IMR-90 (cell line): Measurements from ENCODE around the gene PLEKHF1. TPM values are rescaled to one million over a fixed set of nuclear protein-coding genes. Genes with fewer than 3 reads are reported as not detected.

Source experiments
- ATAC-seq: fragments of 200-7000 bp; cut with Tn5 transposase; 2 replicates; pipeline ENCODE4 v1.9.1; 2020; ENCODE audit warnings: low read depth, mild to moderate bottlenecking, moderate library complexity
- BruUV-seq: library from RNA; stranded (reverse); fragments of 400-500 nt; replicated peaks from 2 replicates; lab custom pipeline; 2021; lab: Mats Ljungman, UMichigan
- CTCF ChIA-PET: fragments of 300-600 bp; formaldehyde crosslinking; extraction: SDS; loops from one replicate; lab custom pipeline; 2021; ENCODE audit warnings: antibody characterized with exemption; lab: Yijun Ruan, JAX
- POLR2A ChIA-PET: fragments of 300-600 bp; sonication (Branson Sonifier 250); formaldehyde crosslinking; loops from one replicate; lab custom pipeline; 2022; ENCODE audit warnings: antibody characterized with exemption; ENCODE audit not compliant: unreplicated experiment; lab: Charles Lee
- DNase-seq: peaks from one replicate; pipeline ENCODE4 v3.0.0; 2013
- H2AFZ ChIP-seq: replicated peaks from 2 replicates; pipeline ENCODE3; 2013; ENCODE audit warnings: low read length, mild to moderate bottlenecking; ENCODE audit not compliant: poor library complexity
- H2AK5ac ChIP-seq: 2 replicates; pipeline ENCODE4 v1.6.1; 2013; ENCODE audit warnings: low read depth, low read length, inconsistent platforms
- H2AK9ac ChIP-seq: replicated peaks from 2 replicates; pipeline ENCODE3; 2013; ENCODE audit warnings: mild to moderate bottlenecking, low read depth, low read length, moderate library complexity; ENCODE audit not compliant: poor library complexity
- H2BK120ac ChIP-seq: 2 replicates; pipeline ENCODE4 v1.6.1; 2013; ENCODE audit warnings: low read depth, low read length, inconsistent platforms
- H2BK15ac ChIP-seq: 3 replicates; pipeline ENCODE4 v1.6.1; 2013; ENCODE audit warnings: low read depth, low read length, inconsistent platforms
- H2BK20ac ChIP-seq: 2 replicates; pipeline ENCODE4 v1.6.1; 2013; ENCODE audit warnings: low read depth, mild to moderate bottlenecking, inconsistent platforms, low read length, moderate library complexity
- H2BK5ac ChIP-seq: 2 replicates; pipeline ENCODE4 v1.6.1; 2013; ENCODE audit warnings: mild to moderate bottlenecking, low read depth, low read length, inconsistent platforms; ENCODE audit not compliant: poor library complexity, severe bottlenecking
- H3K14ac ChIP-seq: replicated peaks from 2 replicates; pipeline ENCODE4 v1.6.1; 2013; ENCODE audit warnings: low read depth, low read length, inconsistent platforms
- H3K18ac ChIP-seq: 2 replicates; pipeline ENCODE4 v1.6.1; 2013; ENCODE audit warnings: low read depth, low read length, control low read depth
- H3K23ac ChIP-seq: 2 replicates; pipeline ENCODE4 v1.6.1; 2013; ENCODE audit warnings: low read depth, low read length, inconsistent platforms
- H3K27ac ChIP-seq: 2 replicates; pipeline ENCODE4 v1.5.1; 2013; ENCODE audit warnings: mild to moderate bottlenecking, control low read depth, low read length; ENCODE audit not compliant: insufficient read depth
- H3K27me3 ChIP-seq: 2 replicates; pipeline ENCODE4 v1.6.1; 2013; ENCODE audit warnings: low read length; ENCODE audit not compliant: control insufficient read depth, insufficient read depth
- H3K36me3 ChIP-seq: 2 replicates; pipeline ENCODE4 v1.6.1; 2013; ENCODE audit warnings: low read length, mixed read lengths; ENCODE audit not compliant: control insufficient read depth, insufficient read depth
- H3K4ac ChIP-seq: 2 replicates; pipeline ENCODE4 v1.6.1; 2013; ENCODE audit warnings: low read depth, low read length, inconsistent platforms
- H3K4me1 ChIP-seq: 2 replicates; pipeline ENCODE4 v1.6.1; 2013; ENCODE audit warnings: low read length, mixed read lengths; ENCODE audit not compliant: control insufficient read depth, insufficient read depth
- H3K4me2 ChIP-seq: 2 replicates; pipeline ENCODE4 v1.6.1; 2013; ENCODE audit warnings: low read depth, mild to moderate bottlenecking, control low read depth, low read length, moderate library complexity
- H3K4me3 ChIP-seq: 2 replicates; pipeline ENCODE4 v1.5.1; 2013; ENCODE audit warnings: low read depth, mild to moderate bottlenecking, control low read depth, low read length, moderate library complexity; ENCODE audit not compliant: insufficient read depth
- H3K56ac ChIP-seq: 2 replicates; pipeline ENCODE4 v1.6.1; 2013; ENCODE audit warnings: low read length, inconsistent platforms; ENCODE audit not compliant: insufficient read depth; ENCODE audit errors: extremely low read depth
- H3K79me1 ChIP-seq, 2 experiments: 2 replicates each; pipeline ENCODE4 v1.6.1; 2013; ENCODE audit warnings: low read length in 2 of 2, inconsistent platforms in 1 of 2, low read depth in 1 of 2
- H3K9ac ChIP-seq: 2 replicates; pipeline ENCODE4 v1.6.1; 2013; ENCODE audit warnings: low read depth, low read length, control low read depth
- H3K9me1 ChIP-seq: 2 replicates; pipeline ENCODE4 v1.6.1; 2013; ENCODE audit warnings: low read length, inconsistent platforms; ENCODE audit not compliant: insufficient read depth
- H3K9me3 ChIP-seq: 2 replicates; pipeline ENCODE4 v1.6.1; 2013; ENCODE audit warnings: low read length; ENCODE audit not compliant: control insufficient read depth, insufficient read depth
- H4K20me1 ChIP-seq: 2 replicates; pipeline ENCODE4 v1.6.1; 2013; ENCODE audit warnings: low read length, inconsistent platforms; ENCODE audit not compliant: insufficient read depth
- H4K5ac ChIP-seq: 2 replicates; pipeline ENCODE4 v1.6.1; 2013; ENCODE audit warnings: mild to moderate bottlenecking, low read depth, low read length, control low read depth
- H4K8ac ChIP-seq, 2 experiments: 2 replicates each; pipeline ENCODE4 v1.6.1; 2013; ENCODE audit warnings: low read depth in 2 of 2, low read length in 2 of 2, control low read depth in 1 of 2, inconsistent platforms in 1 of 2
- H4K91ac ChIP-seq: 2 replicates; pipeline ENCODE4 v1.6.1; 2013; ENCODE audit warnings: low read depth, low read length, inconsistent platforms; ENCODE audit not compliant: insufficient read depth
- BHLHE40 ChIP-seq: fragments of 150-350 bp; IDR thresholded peaks from 2 replicates; pipeline ENCODE4 v1.6.1; 2016; ENCODE audit warnings: mild to moderate bottlenecking, low read depth, low read length
- CHD1 ChIP-seq: IDR thresholded peaks from 2 replicates; pipeline ENCODE4 v1.6.1; 2012; ENCODE audit warnings: low read depth, low read length, improper control_type of control experiment
- FOS ChIP-seq: fragments of 150-350 bp; IDR thresholded peaks from 2 replicates; pipeline ENCODE4 v1.6.1; 2016; ENCODE audit warnings: low read depth, low read length
- MAFK ChIP-seq: IDR thresholded peaks from 2 replicates; pipeline ENCODE4 v1.6.1; 2012; ENCODE audit warnings: low read depth, low read length, improper control_type of control experiment
- MAZ ChIP-seq: IDR thresholded peaks from 2 replicates; pipeline ENCODE4 v1.6.1; 2012; ENCODE audit warnings: low read depth, mild to moderate bottlenecking, low read length, improper control_type of control experiment, moderate library complexity, borderline replicate concordance
- MXI1 ChIP-seq: IDR thresholded peaks from 2 replicates; pipeline ENCODE4 v1.6.1; 2012; ENCODE audit warnings: low read depth, mild to moderate bottlenecking, low read length, moderate library complexity, borderline replicate concordance
- NFE2L2 ChIP-seq: fragments of 150-350 bp; IDR thresholded peaks from 2 replicates; pipeline ENCODE4 v1.6.1; 2016; ENCODE audit warnings: low read depth, mild to moderate bottlenecking, low read length
- POLR2A ChIP-seq: IDR thresholded peaks from 2 replicates; pipeline ENCODE4 v1.6.1; 2012; ENCODE audit warnings: mild to moderate bottlenecking, low read depth, low read length
- RAD21 ChIP-seq: IDR thresholded peaks from 2 replicates; pipeline ENCODE4 v1.6.1; 2012; ENCODE audit warnings: low read length, improper control_type of control experiment
- RCOR1 ChIP-seq: IDR thresholded peaks from 2 replicates; pipeline ENCODE4 v1.6.1; 2012; ENCODE audit warnings: mild to moderate bottlenecking, low read length, improper control_type of control experiment; ENCODE audit not compliant: insufficient replicate concordance
- SMC3 ChIP-seq: fragments of 150-350 bp; IDR thresholded peaks from 2 replicates; pipeline ENCODE4 v1.6.1; 2016; ENCODE audit warnings: low read depth, mild to moderate bottlenecking, antibody characterized with exemption, low read length, moderate library complexity
- WGBS, 2 experiments: methylation state at CpG; one replicate each; pipeline versions ENCODE4 v1.1.5 to v1.1.7; 2013; ENCODE audit warnings: missing lambda C conversion rate in 2 of 2; ENCODE audit not compliant: insufficient read length in 1 of 2; ENCODE audit errors: extremely low coverage in 2 of 2; 5-methylcytosine and 5-hydroxymethylcytosine counted together
- dilution Hi-C: fragments of 300-500 bp; cut with HindIII; formaldehyde crosslinking; loops from one replicate; pipeline ENCODE4 v1.14.3; 2018; ENCODE audit warnings: low sequenced_read_pairs; ENCODE audit not compliant: unreplicated experiment
- in situ Hi-C: fragments of 300-500 bp; cut with MboI; formaldehyde crosslinking; loops from 3 replicates; pipeline ENCODE4 v1.14.3; 2019; ENCODE audit warnings: low sequenced_read_pairs, inconsistent platforms, mixed read lengths
- intact Hi-C: fragments of 100-400 bp; cut with micrococcal nuclease; formaldehyde crosslinking; loops from 2 replicates; pipeline ENCODE4 v1.10.0; 2022
- polyA plus RNA-seq, 3 experiments: library from polyadenylated mRNA; depleted of rRNA; stranded (reverse); fragments of >200 nt; gene quantifications; 2 replicates each; pipeline ENCODE4 v1.2.3, GENCODE V29; 2012; ENCODE audit warnings: low replicate concordance in 1 of 3
- total RNA-seq: library from RNA; depleted of rRNA; stranded (reverse); fragments of >200 nt; gene quantifications from 2 replicates; pipeline ENCODE4 v1.2.3, GENCODE V29; 2012

Gene PLEKHF1
- total and polyA plus RNA-seq, 2 of the 4 experiments (the other 2 are of a cell fraction) = 5.0 to 6.6 TPM

DNA sequence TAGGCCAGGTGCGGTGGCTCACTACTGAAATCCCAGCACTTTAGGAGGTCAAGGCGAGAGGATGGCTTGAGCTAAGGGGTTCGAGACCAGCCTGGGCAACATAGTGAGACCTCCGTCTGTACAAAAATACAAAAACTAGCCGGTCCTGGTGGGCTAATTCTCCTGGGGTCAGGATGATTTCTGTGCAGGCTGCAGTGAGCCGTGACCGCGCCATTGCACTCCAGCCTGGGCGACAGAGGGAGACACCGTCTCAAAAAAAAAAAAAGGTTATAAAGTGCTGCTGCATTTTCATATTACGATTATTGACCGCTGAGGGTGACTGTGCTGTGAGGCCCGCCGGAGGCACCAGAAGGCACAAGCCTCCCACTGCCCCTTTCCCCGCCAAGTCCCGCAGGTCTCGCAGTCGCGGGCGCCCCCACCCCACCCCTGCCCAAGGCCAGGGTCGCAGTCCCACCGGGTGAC, 477 bp upstream of the PLEKHF1 start:
- Histone ChIP-seq H3K4me1 (peaks cover 27% of the 10 kb centered on the region), H4K5ac (peak overlapping the region; percentile 11; the same call in 1 of the 2 replicates), H3K9me1 (peaks cover 12% of the 10 kb centered on the region), H2BK20ac (no peak overlapping the region; the same call in 1 of the 2 replicates), H3K14ac (0 out of 2 replicates have a peak overlapping the region, but pooled peaks have one; percentile 36), H4K8ac (peak overlapping the region in 1 of 2 experiments; percentile 39; a peak in 1 of 4 replicates), H2BK120ac (peak overlapping the region; percentile 26; the same call in 1 of the 2 replicates), H4K20me1 (peaks cover 22% of the 10 kb centered on the region), H3K9ac (peak overlapping the region; percentile 27; the same call in 1 of the 2 replicates), H2BK5ac (peak overlapping the region; percentile 67), H4K91ac (no peak overlapping the region), H3K27me3 (no peaks in the 10 kb centered on the region), H2AK5ac (peak overlapping the region; percentile 7; the same call in 1 of the 2 replicates), H3K4me2 (peak overlapping the region; percentile 53), H3K4me3 (peak overlapping the region; percentile 45), H2AFZ (peak overlapping the region; percentile 88), H3K4ac (peak overlapping the region; percentile 68), H3K23ac (no peak overlapping the region), H3K27ac (peak overlapping the region; percentile 69; the same call in 1 of the 2 replicates), H3K9me3 (no peaks in the 10 kb centered on the region), H3K36me3 (no peaks in the 10 kb centered on the region), H2AK9ac (peak overlapping the region; percentile 17), H3K79me1 (peaks cover 7 to 48% of the 10 kb centered on the region in 2 experiments; a peak in 2 of 4 replicates), H3K18ac (no peak overlapping the region), H2BK15ac (no peak overlapping the region), H3K56ac (no peak overlapping the region)
- BruUV-seq = no TSS peak
- ChIA-PET POLR2A (no interaction called here), CTCF (interaction anchor here (0.7 to 1.1 kb wide), 3 partner anchors 20 to 363 kb away, joined by 3 read pairs; no protein-coding TSS in a partner anchor)
- dilution Hi-C loops = no loop called here
- ATAC-seq = no peak
- intact Hi-C loops = no loop called here
- TF ChIP-seq FOS = no peak
- TF ChIP-seq BHLHE40 = no peak
- TF ChIP-seq NFE2L2 = no peak
- TF ChIP-seq MXI1 = no peak
- no peak for TF ChIP-seq POLR2A
- TF ChIP-seq CHD1 = no peak
- TF ChIP-seq RAD21 = no peak
- TF ChIP-seq SMC3 = no peak
- no peak for TF ChIP-seq RCOR1
- TF ChIP-seq MAZ = no peak
- TF ChIP-seq MAFK = no peak
- in situ Hi-C loops = no loop called here
- WGBS, 2 experiments = 28% methylated on average over 4 of the region's 22 CpGs; no CpG with 5 or more reads in 1 of the 2 experiments
- DNase-seq = no peak
